Fibroblast of lung (primary cell): ENCODE results near the gene LYVE1. TPM values are rescaled to one million over a fixed set of nuclear protein-coding genes. Genes with fewer than 3 reads are reported as not detected.

ENCODE experiments used
- DNase-seq, 2 donors: peaks; one replicate each; pipeline versions ENCODE4 v3.0.0 to v3.0.0-alpha.2; 2010; ENCODE audit warnings: low read depth in 2 of 2
- H2AFZ ChIP-seq: 2 replicates; pipeline ENCODE4 v1.5.1; 2012; ENCODE audit warnings: low read length, control low read depth, inconsistent platforms
- H3K27ac ChIP-seq: 2 replicates; pipeline ENCODE4 v1.5.1; 2011; ENCODE audit warnings: low read length, control low read depth; ENCODE audit not compliant: insufficient read depth
- H3K27me3 ChIP-seq: 2 replicates; pipeline ENCODE4 v1.5.1; 2011; ENCODE audit warnings: mild to moderate bottlenecking, low read length; ENCODE audit not compliant: control insufficient read depth, insufficient read depth
- H3K36me3 ChIP-seq: 2 replicates; pipeline ENCODE4 v1.5.1; 2011; ENCODE audit warnings: low read length; ENCODE audit not compliant: control insufficient read depth, insufficient read depth
- H3K4me1 ChIP-seq: 2 replicates; pipeline ENCODE4 v1.5.1; 2011; ENCODE audit warnings: low read length; ENCODE audit not compliant: control insufficient read depth, insufficient read depth; ENCODE audit errors: extremely low read depth
- H3K4me2 ChIP-seq: 2 replicates; pipeline ENCODE4 v1.5.1; 2011; ENCODE audit warnings: low read length, control low read depth; ENCODE audit not compliant: insufficient read depth; ENCODE audit errors: extremely low read depth
- H3K4me3 ChIP-seq, 4 experiments: fragments of 200-600 bp in 1 of 4; sonication (generic) in 1 of 4; replicated peaks in 1 of 4; 2 replicates each; pipeline ENCODE4 v1.5.1; 2011 to 2016; ENCODE audit warnings: low read length in 4 of 4, low read depth in 3 of 4, mild to moderate bottlenecking in 3 of 4, control low read depth in 2 of 4, inconsistent platforms in 1 of 4, mixed read lengths in 1 of 4; ENCODE audit not compliant: insufficient read depth in 1 of 4; ENCODE audit errors: control extremely low read depth in 1 of 4
- H3K79me2 ChIP-seq: 2 replicates; pipeline ENCODE4 v1.5.1; 2012; ENCODE audit warnings: mild to moderate bottlenecking, low read length, inconsistent platforms; ENCODE audit not compliant: control insufficient read depth, insufficient read depth
- H3K9ac ChIP-seq: 2 replicates; pipeline ENCODE4 v1.5.1; 2011; ENCODE audit warnings: mild to moderate bottlenecking, low read length, control low read depth; ENCODE audit not compliant: insufficient read depth
- H3K9me3 ChIP-seq: 2 replicates; pipeline ENCODE4 v1.5.1; 2012; ENCODE audit warnings: low read depth, low read length; ENCODE audit not compliant: control insufficient read depth, insufficient read depth
- H4K20me1 ChIP-seq: 2 replicates; pipeline ENCODE4 v1.5.1; 2011; ENCODE audit warnings: low read length; ENCODE audit not compliant: control insufficient read depth, insufficient read depth; ENCODE audit errors: extremely low read depth
- CTCF ChIP-seq, 2 donors: IDR thresholded peaks in 1 of 2; conservative IDR thresholded peaks in 1 of 2; 1 replicate in 1 of 2; 2 replicates in 1 of 2; pipeline ENCODE4 v1.5.1; 2011 to 2012; ENCODE audit warnings: low read length in 2 of 2, control low read depth in 1 of 2, inconsistent platforms in 1 of 2, low read depth in 1 of 2, mild to moderate bottlenecking in 1 of 2
- EZH2 ChIP-seq: IDR thresholded peaks from 2 replicates; pipeline ENCODE4 v1.5.1; 2012; ENCODE audit warnings: low read length, control low read depth, mild to moderate bottlenecking; ENCODE audit errors: missing control alignments
- polyA plus RNA-seq, 2 donors: library from polyadenylated mRNA; depleted of rRNA in 1 of 2; stranded (reverse) in 1 of 2; unstranded in 1 of 2; fragments of >200 nt; gene quantifications; 2 replicates each; pipeline ENCODE4 v1.2.1, GENCODE V29; 2011 to 2012; ENCODE audit warnings: missing spikeins in 1 of 2
- total RNA-seq: library from RNA; depleted of rRNA; stranded (reverse); fragments of >200 nt; gene quantifications from 2 replicates; pipeline ENCODE4 v1.2.1, GENCODE V29; 2014

LYVE1 gene
- total and polyA plus RNA-seq, 2 donors (not counting 1 experiment from before 2014, with no cell fraction given): 0.08 to 0.17 TPM

- no peak overlapping the region for H3K4me3 ChIP-seq
- no peak for DNase-seq
- H3K27me3 ChIP-seq: no peaks in the 10 kb centered on the region
- H3K79me2 ChIP-seq: no peaks in the 10 kb centered on the region
- no peak overlapping the region for H3K4me2 ChIP-seq
- no peak overlapping the region for H3K9ac ChIP-seq
- H2AFZ ChIP-seq: no peak overlapping the region
- H4K20me1 ChIP-seq: no peaks in the 10 kb centered on the region
- TF ChIP-seq EZH2 (no peak), CTCF (conservative IDR thresholded peaks at IDR 0.05 in 1 of 2, IDR thresholded peaks at IDR 0.05 in 1 of 2; ENCODE audit: low read depth in 1 of 2, low read length in 2 of 2) (no peak)
- no peaks in the 10 kb centered on the region for H3K9me3 ChIP-seq
- H3K36me3 ChIP-seq: peaks cover 2% of the 10 kb centered on the region
- no peak overlapping the region for H3K27ac ChIP-seq
- H3K4me1 ChIP-seq: peaks cover 5% of the 10 kb centered on the region
These were observed 46.2 kb downstream of the LYVE1 start for GRCh38 chr11:10522276-10522675.

GRCh38 chr11:10520562-10520961, 47.9 kb downstream of the LYVE1 start:
- Histone ChIP-seq H3K9me3 (no peaks in the 10 kb centered on the region), H3K4me2 (no peak overlapping the region), H3K27me3 (no peaks in the 10 kb centered on the region), H3K27ac (no peak overlapping the region), H3K4me1 (no peaks in the 10 kb centered on the region), H3K4me3 (no peak overlapping the region), H3K36me3 (peaks cover 2% of the 10 kb centered on the region), H2AFZ (no peak overlapping the region), H3K79me2 (no peaks in the 10 kb centered on the region), H3K9ac (no peak overlapping the region), H4K20me1 (no peaks in the 10 kb centered on the region)
- DNase-seq: no peak
- no peak for TF ChIP-seq EZH2
- TF ChIP-seq CTCF (conservative IDR thresholded peaks at IDR 0.05 in 1 of 2, IDR thresholded peaks at IDR 0.05 in 1 of 2; ENCODE audit: low read depth in 1 of 2, low read length in 2 of 2): no peak

- H3K4me2 ChIP-seq: no peak overlapping the region
- H3K79me2 ChIP-seq: no peaks in the 10 kb centered on the region
- no peak overlapping the region for H3K27ac ChIP-seq
- no peak for TF ChIP-seq CTCF (conservative IDR thresholded peaks at IDR 0.05 in 1 of 2, IDR thresholded peaks at IDR 0.05 in 1 of 2; ENCODE audit: low read depth in 1 of 2, low read length in 2 of 2)
- no peak for TF ChIP-seq EZH2
- no peaks in the 10 kb centered on the region for H3K27me3 ChIP-seq
- no peaks in the 10 kb centered on the region for H3K9me3 ChIP-seq
- DNase-seq: no peak
- H3K9ac ChIP-seq: no peak overlapping the region
- H3K4me1 ChIP-seq: no peaks in the 10 kb centered on the region
- H4K20me1 ChIP-seq: no peaks in the 10 kb centered on the region
- no peak overlapping the region for H3K4me3 ChIP-seq
- H3K36me3 ChIP-seq: peaks cover 2% of the 10 kb centered on the region
- H2AFZ ChIP-seq: no peak overlapping the region
These were observed 48.8 kb downstream of the LYVE1 start for GRCh38 chr11:10519630-10520029.
